Neural cell (in vitro differentiated cells): ENCODE results near the gene IL17RB. TPM values are rescaled to one million over a fixed set of nuclear protein-coding genes. Genes with fewer than 3 reads are reported as not detected.

Experiments used
- polyA plus RNA-seq: library from polyadenylated mRNA; depleted of rRNA; stranded (reverse); fragments of >200 nt; gene quantifications from 2 replicates; pipeline ENCODE4 v1.2.3, GENCODE V29; 2014
- small RNA-seq, 3 experiments: library from RNA; depleted of rRNA; stranded (forward); fragments of <200 nt; gene quantifications; one replicate each; pipeline ENCODE3, GENCODE V24; 2012

The IL17RB gene
- polyA plus RNA-seq, 1 donor from 2014 or later: 0.83 TPM

Small RNAs within 50 kb of the gene (small RNA-seq; reads per million reads assigned to genes)
- 0 reads per million in 3 experiments for gene AC012467.1

Other genes with a start within 250 kb of the IL17RB start
- gene CHDH, start 149 bp upstream of the IL17RB start, polyA plus RNA-seq: 0.06 and 0.17 TPM in 2 replicates
- 19.7 and 28.4 TPM in 2 replicates for gene ACTR8, start 35.6 kb downstream of the IL17RB start, polyA plus RNA-seq
- 113 and 136 TPM in 2 replicates for gene SELENOK, start 45.3 kb downstream of the IL17RB start, polyA plus RNA-seq